PC-9 (cell line): ENCODE data around the gene GGACT. TPM values are rescaled to one million over a fixed set of nuclear protein-coding genes. Genes with fewer than 3 reads are reported as not detected.

ENCODE experiments used
- BruUV-seq: library from RNA; stranded (reverse); fragments of 400-500 nt; replicated peaks from 2 replicates; lab custom pipeline; 2021; lab: Mats Ljungman, UMichigan
- CTCF ChIA-PET: fragments of 300-600 bp; sonication (Branson Sonifier 250); formaldehyde crosslinking; loops from one replicate; lab custom pipeline; 2022; ENCODE audit warnings: antibody characterized with exemption; lab: Charles Lee
- POLR2A ChIA-PET: fragments of 300-600 bp; sonication (Branson Sonifier 250); formaldehyde crosslinking; loops from one replicate; lab custom pipeline; 2022; ENCODE audit warnings: antibody characterized with exemption; ENCODE audit not compliant: unreplicated experiment; lab: Charles Lee
- DNase-seq, 2 experiments: peaks; one replicate each; pipeline versions ENCODE4 v3.0.0 to v3.0.0-alpha.2; 2015 to 2022; ENCODE audit warnings: mixed read lengths in 1 of 2
- H2AFZ ChIP-seq: fragments of 200-600 bp; sonication (generic); 2 replicates; pipeline ENCODE4 v1.8.1; 2017; ENCODE audit warnings: antibody characterized with exemption
- H3F3A ChIP-seq: fragments of 200-600 bp; sonication (generic); 2 replicates; pipeline ENCODE4 v1.8.1; 2017; ENCODE audit warnings: antibody characterized with exemption, mild to moderate bottlenecking, low read depth; ENCODE audit not compliant: insufficient read depth
- H3K27ac ChIP-seq: fragments of 200-600 bp; sonication (generic); 2 replicates; pipeline ENCODE4 v1.6.1; 2016; ENCODE audit warnings: mixed run types
- H3K27me3 ChIP-seq: fragments of 200-600 bp; sonication (generic); 2 replicates; pipeline ENCODE4 v1.6.1; 2016; ENCODE audit warnings: low read depth, mixed run types; ENCODE audit not compliant: insufficient read depth
- H3K36me3 ChIP-seq: fragments of 200-600 bp; sonication (generic); 2 replicates; pipeline ENCODE4 v1.6.1; 2016; ENCODE audit warnings: low read depth, mixed run types
- H3K4me1 ChIP-seq: fragments of 200-600 bp; sonication (generic); replicated peaks from 2 replicates; pipeline ENCODE4 v1.6.1; 2016; ENCODE audit warnings: mixed run types; ENCODE audit not compliant: insufficient read depth
- H3K4me2 ChIP-seq: fragments of 200-600 bp; sonication (generic); 2 replicates; pipeline ENCODE4 v1.6.1; 2017; ENCODE audit warnings: mixed run types
- H3K4me3 ChIP-seq: fragments of 200-600 bp; sonication (generic); 2 replicates; pipeline ENCODE4 v1.6.1; 2016; ENCODE audit warnings: mixed run types
- H3K79me2 ChIP-seq: fragments of 200-600 bp; sonication (generic); 2 replicates; pipeline ENCODE4 v1.6.1; 2017; ENCODE audit warnings: low read depth, mixed run types
- H3K9me2 ChIP-seq: fragments of 200-600 bp; sonication (generic); 2 replicates; pipeline ENCODE4 v1.8.1; 2017; ENCODE audit warnings: mild to moderate bottlenecking; ENCODE audit not compliant: insufficient read depth
- H3K9me3 ChIP-seq: fragments of 200-600 bp; sonication (generic); 2 replicates; pipeline ENCODE4 v1.8.1; 2016; ENCODE audit warnings: low read depth; ENCODE audit not compliant: insufficient read depth
- H4K20me1 ChIP-seq: fragments of 200-600 bp; sonication (generic); 2 replicates; pipeline ENCODE4 v1.8.1; 2017; ENCODE audit not compliant: insufficient read depth
- EZH2 ChIP-seq: fragments of 200-600 bp; sonication (generic); IDR thresholded peaks from 2 replicates; pipeline ENCODE4 v1.8.0; 2017; ENCODE audit warnings: antibody characterized with exemption, low read depth
- intact Hi-C: fragments of 100-400 bp; cut with micrococcal nuclease; formaldehyde crosslinking; loops from one replicate; pipeline ENCODE4 v1.10.0; 2022; ENCODE audit not compliant: unreplicated experiment
- total RNA-seq: library from RNA; stranded (reverse); gene quantifications from 2 replicates; pipeline ENCODE4 v1.2.3, GENCODE V29; 2021
- TF ChIP-seq, protein P1 (sequence below): fragments of 200-600 bp; sonication (generic); conservative IDR thresholded peaks from 2 replicates; pipeline ENCODE4 v1.6.1; 2017; ENCODE audit warnings: mixed run types, antibody characterized with exemption, mild to moderate bottlenecking, moderate library complexity

The GGACT gene
- total RNA-seq, 1 experiment from 2014 or later: 4.9 TPM

DNA sequence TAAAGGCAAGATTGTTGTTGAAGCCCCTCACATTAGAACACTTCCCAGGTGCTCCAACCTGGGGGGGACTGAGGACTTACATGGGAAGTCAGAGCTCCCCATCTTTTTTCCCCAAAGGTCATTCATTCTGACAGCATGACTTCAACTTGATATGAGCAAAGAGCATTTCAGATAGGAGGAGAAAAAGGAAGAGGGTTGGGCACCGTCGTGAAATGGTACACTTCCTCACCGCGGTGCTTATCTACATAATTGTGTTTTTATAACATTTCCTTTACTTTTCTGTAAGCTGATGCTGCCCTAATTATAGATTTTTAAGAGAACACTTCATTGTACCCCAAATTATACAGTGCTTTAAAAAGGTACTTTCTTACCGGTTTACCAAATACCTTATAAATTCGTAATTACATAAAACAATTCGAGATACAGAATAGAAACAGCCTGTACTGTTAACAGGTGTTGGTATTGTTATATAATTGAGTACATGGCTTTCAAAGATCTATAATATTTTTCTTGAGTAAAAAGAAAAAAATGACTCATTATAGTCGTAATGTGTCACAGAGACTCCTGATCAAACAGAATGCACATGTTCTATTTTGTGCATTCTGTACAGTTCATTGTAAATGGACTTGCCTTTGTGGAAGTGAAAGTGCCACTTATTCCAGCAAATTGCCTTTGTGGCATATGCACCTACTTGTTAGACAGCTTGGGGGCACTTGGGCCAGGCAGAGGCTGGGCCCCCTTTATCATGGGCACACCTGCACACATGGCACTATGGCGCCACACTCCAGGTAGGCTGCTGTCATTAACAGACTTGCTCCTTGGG, 81.8 kb downstream of the GGACT start:
- Histone ChIP-seq H2AFZ (no peak overlapping the region), H3K36me3 (no peaks in the 10 kb centered on the region), H3K27me3 (no peaks in the 10 kb centered on the region), H3K4me3 (no peak overlapping the region), H3K27ac (no peak overlapping the region), H3K9me2 (no peaks in the 10 kb centered on the region), H3K79me2 (no peaks in the 10 kb centered on the region), H4K20me1 (no peaks in the 10 kb centered on the region), H3K9me3 (no peaks in the 10 kb centered on the region), H3F3A (no peaks in the 10 kb centered on the region), H3K4me2 (no peak overlapping the region), H3K4me1 (no peaks in the 10 kb centered on the region)
- DNase-seq: no peak
- BruUV-seq: no TSS peak
- intact Hi-C loops: no loop called here
- TF ChIP-seq EZH2: no peak
- TF ChIP-seq, protein P1, sequence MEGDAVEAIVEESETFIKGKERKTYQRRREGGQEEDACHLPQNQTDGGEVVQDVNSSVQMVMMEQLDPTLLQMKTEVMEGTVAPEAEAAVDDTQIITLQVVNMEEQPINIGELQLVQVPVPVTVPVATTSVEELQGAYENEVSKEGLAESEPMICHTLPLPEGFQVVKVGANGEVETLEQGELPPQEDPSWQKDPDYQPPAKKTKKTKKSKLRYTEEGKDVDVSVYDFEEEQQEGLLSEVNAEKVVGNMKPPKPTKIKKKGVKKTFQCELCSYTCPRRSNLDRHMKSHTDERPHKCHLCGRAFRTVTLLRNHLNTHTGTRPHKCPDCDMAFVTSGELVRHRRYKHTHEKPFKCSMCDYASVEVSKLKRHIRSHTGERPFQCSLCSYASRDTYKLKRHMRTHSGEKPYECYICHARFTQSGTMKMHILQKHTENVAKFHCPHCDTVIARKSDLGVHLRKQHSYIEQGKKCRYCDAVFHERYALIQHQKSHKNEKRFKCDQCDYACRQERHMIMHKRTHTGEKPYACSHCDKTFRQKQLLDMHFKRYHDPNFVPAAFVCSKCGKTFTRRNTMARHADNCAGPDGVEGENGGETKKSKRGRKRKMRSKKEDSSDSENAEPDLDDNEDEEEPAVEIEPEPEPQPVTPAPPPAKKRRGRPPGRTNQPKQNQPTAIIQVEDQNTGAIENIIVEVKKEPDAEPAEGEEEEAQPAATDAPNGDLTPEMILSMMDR: no peak
- CTCF ChIA-PET: no interaction called here
- POLR2A ChIA-PET: no interaction called here

DNA sequence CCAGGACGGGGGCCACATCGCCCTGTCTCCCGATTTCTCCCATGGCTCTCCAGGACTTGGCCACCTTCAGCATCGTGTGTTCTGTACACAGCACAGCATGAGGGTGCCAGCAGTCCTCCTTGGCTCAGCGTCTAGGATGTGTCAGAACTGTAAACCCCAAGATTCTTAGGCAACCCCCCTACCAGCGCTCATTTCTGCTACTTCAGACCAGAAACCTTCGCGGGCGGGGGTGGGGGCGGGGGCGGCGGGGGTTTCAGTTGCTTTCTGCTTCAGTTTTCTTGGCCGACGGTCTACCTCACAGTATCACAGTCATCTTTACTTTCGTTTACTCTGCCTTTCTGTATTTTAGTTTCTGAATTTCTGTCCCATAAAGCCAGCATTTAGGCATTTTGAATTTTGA, 82.4 kb downstream of the GGACT start:
- Histone ChIP-seq H3K4me2 (no peak overlapping the region), H3K79me2 (no peaks in the 10 kb centered on the region), H2AFZ (no peak overlapping the region), H3K4me1 (no peaks in the 10 kb centered on the region), H3K9me3 (no peaks in the 10 kb centered on the region), H3K9me2 (no peaks in the 10 kb centered on the region), H3F3A (no peaks in the 10 kb centered on the region), H3K27me3 (no peaks in the 10 kb centered on the region), H3K4me3 (no peak overlapping the region), H3K36me3 (no peaks in the 10 kb centered on the region), H3K27ac (no peak overlapping the region), H4K20me1 (no peaks in the 10 kb centered on the region)
- TF ChIP-seq, protein P1: no peak
- TF ChIP-seq EZH2: no peak
- CTCF ChIA-PET: no interaction called here
- DNase-seq: no peak
- no TSS peak for BruUV-seq
- intact Hi-C loops: no loop called here
- POLR2A ChIA-PET: no interaction called here

DNA sequence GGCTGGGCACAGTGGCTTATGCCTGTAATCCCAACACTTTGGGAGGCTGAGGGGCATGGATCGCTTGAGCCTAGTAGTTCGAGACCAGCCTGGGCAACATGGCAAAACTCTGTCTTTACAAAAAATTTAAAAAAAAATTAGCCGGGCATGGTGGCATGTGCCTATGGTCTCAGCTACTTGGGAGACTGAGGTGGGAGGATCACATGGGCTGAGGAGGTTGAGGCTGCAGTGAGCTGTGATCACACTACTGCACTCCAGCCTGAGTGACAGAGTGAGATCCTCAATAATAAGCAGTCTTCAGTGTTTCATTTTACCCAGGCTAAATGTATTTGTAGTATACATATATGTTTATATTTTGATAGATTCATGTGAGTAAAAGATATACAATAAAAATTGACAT, 85.0 kb downstream of the GGACT start:
- Histone ChIP-seq H3K4me2 (no peak overlapping the region), H3K27me3 (no peaks in the 10 kb centered on the region), H3K79me2 (no peaks in the 10 kb centered on the region), H3K9me2 (no peaks in the 10 kb centered on the region), H3K4me3 (no peak overlapping the region), H3K4me1 (no peaks in the 10 kb centered on the region), H2AFZ (no peak overlapping the region), H3K36me3 (no peaks in the 10 kb centered on the region), H4K20me1 (no peaks in the 10 kb centered on the region), H3K27ac (no peak overlapping the region), H3F3A (no peaks in the 10 kb centered on the region), H3K9me3 (no peaks in the 10 kb centered on the region)
- TF ChIP-seq, protein P1: no peak
- TF ChIP-seq EZH2: no peak
- intact Hi-C loops: no loop called here
- no TSS peak for BruUV-seq
- CTCF ChIA-PET: no interaction called here
- POLR2A ChIA-PET: no interaction called here
- DNase-seq: no peak
